ENCODE results near the gene CT45A10.
"Not testable (repeated sequence)": the region's sequence is repeated elsewhere in the genome, so short reads cannot be mapped to it uniquely, and the experiment has no call there.

CT45A10 gene

DNA sequence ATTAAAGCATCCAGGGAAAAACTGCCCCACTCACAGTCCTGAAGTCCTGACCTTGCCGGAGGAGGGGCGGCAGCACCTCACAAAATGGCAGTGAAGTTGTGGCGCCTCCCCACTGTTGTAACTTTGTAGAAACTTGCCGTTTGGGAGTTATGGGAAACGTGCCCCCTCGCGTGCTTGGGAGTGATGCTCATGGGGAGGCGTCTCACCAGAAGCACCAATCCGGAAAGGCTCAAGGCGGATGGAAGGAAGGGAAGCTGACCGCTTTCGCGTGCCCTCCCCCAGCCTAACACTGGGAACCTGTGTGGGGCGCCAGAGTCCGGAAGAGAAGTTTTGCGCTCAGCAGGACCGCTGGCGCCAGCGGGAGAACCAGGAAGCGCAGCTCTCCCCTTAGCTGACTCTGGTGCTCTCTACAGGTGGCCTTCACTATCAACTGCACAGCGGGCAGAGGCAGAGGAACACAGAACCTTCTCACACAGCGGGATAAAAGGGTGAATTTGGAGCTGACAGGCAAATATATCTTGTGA lies at the start of gene CT45A10, which contains the start of gene SAGE1:
Gene CT45A10 (minus strand): TSS at position 151 of the 524 bp plus-strand sequence. CDS start 8,100 bp downstream, outside the sequence.
Gene SAGE1 (plus strand): TSS at position 423 of the 524 bp plus-strand sequence. CDS start 2,527 bp downstream, outside the sequence.
- no peak for DNase-seq

DNA sequence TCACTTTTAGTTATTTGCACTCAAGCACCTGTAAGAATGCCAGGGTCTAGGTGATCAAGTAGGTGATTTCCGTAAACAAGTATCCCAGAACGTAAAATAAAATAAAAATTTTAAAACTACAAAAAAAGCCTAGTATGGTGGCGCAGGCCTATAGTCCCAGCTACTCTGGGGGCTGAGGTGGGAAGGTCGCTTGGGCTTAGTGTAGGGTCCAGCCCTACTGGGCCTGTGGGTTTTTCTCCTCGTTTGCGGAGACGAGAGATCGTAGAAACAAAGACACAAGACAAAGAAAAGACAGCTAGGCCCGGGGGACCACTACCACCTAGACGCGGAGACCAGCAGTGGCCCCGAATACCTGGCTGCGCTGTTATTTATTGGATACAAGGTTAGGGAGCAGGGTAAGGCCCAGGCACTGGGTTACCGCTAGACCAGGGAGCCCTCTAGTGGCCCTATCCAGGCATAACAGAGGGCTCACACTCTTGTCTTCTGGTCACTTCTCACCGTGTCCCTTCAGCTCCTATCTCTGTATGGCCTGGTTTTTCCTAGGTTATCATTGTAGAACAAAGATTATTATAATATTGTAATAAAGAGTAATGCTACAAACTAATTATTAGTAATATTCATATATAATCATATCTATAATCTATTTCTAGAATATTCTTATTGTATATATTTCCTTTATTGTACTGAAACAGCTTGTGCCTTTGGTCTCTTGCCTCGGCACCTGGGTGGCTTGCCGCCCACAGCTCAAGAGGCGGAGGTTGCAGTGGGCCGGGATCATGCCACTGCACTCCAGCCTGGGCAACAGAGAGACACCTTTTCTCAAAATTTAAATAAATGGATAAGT lies 38.6 kb upstream of the CT45A10 start:
- DNase-seq = peak; percentile 34

DNA sequence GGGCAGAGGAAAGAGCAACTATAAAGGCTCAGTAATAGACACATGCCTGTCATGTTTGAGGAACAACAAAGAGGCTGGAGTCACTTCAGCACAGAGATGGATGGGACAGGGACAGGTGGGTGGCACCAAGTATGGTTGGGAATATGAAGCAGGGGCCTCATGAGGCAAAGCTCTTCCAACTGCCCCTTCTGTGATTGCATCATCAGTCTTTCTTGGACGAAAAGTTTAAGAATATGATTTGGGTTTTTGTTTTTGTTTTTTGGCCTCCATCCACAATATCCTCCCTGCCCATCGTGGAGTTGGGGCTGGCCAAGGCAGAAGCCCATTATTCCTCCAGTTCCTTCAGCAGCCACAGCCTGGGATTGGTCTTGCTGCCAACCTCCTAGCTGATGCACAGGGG lies 34.7 kb upstream of the CT45A10 start:
- DNase-seq = no peak

DNA sequence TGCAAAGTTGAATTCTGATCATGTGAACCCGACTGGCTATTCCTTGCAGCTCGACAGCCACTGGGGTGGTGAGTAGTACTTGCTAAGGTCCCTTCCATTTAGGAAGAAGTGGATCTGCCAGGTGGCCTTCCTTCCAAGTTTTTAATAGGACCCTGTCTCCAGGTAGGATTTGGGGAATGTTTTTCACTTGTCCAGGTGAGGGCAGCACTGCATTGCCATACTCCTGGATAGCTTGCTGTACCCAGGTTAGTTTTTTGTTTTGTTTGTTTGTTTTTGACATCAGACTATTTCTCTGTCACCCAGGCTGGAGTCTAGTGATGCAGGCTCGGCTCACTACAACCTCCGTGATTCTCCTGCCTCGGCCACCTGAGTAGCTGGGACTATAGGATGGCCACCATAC lies 30.1 kb upstream of the CT45A10 start:
- DNase-seq = no peak

GRCh38 chrX:135920516-135920915 lies 27.3 kb upstream of the CT45A10 start:
- DNase-seq = not testable (repeated sequence)

DNA sequence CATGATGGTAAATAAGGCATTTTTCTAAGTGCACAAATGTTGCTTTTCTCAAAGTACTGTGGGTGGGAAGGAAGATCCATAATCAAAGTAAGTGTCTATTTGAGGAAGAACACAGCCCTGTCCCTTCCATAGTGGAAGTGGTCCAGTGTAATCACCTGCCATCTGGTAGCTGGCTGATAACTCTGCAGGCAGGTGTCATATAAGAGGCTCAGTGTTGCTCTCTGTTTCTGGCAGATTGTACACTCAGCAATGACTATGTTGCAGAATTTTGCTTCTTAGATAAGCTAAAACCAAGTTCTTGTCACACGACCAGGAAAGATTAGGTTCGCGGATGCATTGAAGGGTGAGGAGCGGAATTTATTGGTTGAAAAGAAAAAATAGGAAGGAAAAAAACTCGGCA lies 21.2 kb upstream of the CT45A10 start:
- DNase-seq = no peak

DNA sequence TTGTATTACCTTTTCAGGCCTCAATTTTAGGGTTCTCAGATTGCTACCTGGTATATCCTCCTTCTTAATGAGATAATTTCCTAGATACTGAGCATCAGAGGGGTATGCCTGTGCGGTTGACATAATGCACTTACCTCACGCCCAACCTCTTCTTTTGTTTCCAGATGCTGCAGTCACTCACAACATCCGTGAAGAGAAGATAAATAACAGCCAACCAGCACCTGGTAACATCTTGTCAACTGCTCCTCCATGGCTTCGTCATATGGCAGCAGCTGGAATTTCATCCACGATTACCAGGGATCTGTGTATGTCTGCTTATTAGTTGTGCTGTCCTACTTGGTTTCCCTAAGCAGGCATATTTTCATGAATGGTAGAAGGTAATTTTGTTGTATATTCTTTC lies 17.0 kb upstream of the CT45A10 start:
- DNase-seq = no peak

DNA sequence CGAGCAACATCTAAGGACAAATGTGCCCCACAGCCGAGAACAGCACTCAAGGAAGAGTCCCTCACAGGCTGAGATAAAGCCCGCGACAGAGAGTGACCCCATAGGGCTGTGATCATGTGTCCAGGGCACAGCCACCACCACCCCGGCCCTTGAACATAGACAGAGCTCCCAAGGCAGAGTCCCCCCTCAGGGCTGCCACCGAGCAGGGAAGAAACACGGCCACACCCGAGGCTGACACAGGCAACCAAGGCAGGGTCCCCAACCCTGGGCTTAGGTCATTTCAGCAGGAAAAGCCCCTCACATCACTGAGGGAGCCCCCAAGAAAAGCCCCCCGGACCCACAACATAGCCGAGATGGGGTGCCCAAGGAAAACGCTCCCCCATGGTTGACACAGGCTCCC lies 463 bp downstream of the CT45A10 start:
- no peak for DNase-seq

DNA sequence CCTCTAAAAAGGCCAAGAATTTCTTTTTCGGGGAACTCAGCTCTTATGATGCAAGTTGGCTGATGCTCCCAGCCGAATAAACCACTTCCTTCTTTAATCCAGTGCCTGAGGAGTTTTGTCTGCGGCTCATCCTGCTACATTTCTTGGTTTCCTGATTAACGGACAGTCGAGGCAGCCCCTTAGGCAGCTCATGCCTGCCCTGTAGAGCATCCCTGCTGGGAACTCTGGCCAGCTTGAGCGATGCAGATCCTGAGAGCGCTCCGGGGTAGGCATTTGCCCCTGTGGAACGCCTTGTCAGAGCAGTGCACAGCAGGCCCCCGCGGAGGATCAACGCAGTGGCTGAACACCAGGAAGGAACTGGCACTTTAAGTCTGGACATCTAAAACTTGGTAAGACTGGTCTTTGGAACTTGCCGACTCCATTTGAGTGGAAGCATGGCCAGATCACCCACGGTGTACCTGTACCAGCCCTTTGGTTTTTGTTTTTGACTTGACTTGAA lies 3.1 kb downstream of the CT45A10 start:
- DNase-seq = no peak

GRCh38 chrX:135888976-135889375 lies 4.3 kb downstream of the CT45A10 start:
- not testable (repeated sequence) for DNase-seq

GRCh38 chrX:135888230-135888629 lies 5.0 kb downstream of the CT45A10 start:
- DNase-seq = not testable (repeated sequence)

- not testable (repeated sequence) for DNase-seq
Observed at GRCh38 chrX:135882741-135883140, 10.5 kb downstream of the CT45A10 start.

DNA sequence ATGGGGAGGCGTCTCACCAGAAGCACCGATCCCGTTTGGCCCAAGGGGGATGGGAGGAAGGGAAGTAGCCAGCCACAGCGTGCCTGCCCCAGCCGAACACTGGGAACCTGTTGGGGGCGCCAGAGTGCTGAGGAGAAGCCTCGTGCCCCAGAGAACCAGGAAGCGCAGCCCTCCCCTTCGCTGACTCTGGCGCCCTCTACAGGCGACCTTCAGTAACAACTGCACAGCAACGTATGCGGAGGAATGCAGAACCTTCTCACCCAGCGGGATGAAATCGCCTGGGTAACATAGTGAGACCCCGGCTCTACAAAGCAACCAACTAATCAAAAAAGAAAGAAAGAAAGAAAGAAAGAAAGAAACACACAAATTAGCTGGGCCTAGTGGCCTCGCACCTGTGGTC lies 21.5 kb downstream of the CT45A10 start, which contains the start of gene CT45A9:
Gene CT45A9 (minus strand): TSS at position 101 of the 400 bp plus-strand sequence. CDS start 3,751 bp downstream, outside the sequence.
- DNase-seq = not testable (repeated sequence)

DNA sequence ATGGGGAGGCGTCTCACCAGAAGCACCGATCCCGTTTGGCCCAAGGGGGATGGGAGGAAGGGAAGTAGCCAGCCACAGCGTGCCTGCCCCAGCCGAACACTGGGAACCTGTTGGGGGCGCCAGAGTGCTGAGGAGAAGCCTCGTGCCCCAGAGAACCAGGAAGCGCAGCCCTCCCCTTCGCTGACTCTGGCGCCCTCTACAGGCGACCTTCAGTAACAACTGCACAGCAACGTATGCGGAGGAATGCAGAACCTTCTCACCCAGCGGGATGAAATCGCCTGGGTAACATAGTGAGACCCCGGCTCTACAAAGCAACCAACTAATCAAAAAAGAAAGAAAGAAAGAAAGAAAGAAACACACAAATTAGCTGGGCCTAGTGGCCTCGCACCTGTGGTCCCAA lies 38.8 kb downstream of the CT45A10 start, which contains the start of gene CT45A8:
Gene CT45A8 (minus strand): TSS at position 101 of the 400 bp plus-strand sequence. CDS start 3,755 bp downstream, outside the sequence.
- DNase-seq = not testable (repeated sequence)

GRCh38 chrX:135837180-135837579 lies 56.1 kb downstream of the CT45A10 start, which contains the start of gene CT45A7:
CT45A7 (minus strand) TSS chrX:135837280; CDS start chrX:135833533, 3,747 bp downstream.
- DNase-seq = not testable (repeated sequence)
